Keratinocyte (primary cell): ENCODE data around the gene ANKDD1A. TPM values are rescaled to one million over a fixed set of nuclear protein-coding genes. Genes with fewer than 3 reads are reported as not detected.

Experiments used
- DNase-seq: peaks from one replicate; pipeline ENCODE4 v3.0.0-alpha.2; 2011; ENCODE audit warnings: low read depth, missing footprints, low spot score
- FAIRE-seq: peaks from 2 replicates; lab custom pipeline; 2011; peaks lifted over from hg19 to GRCh38; lab: Jason Lieb, UNC
- H2AFZ ChIP-seq: 2 replicates; pipeline ENCODE4 v1.6.0; 2012; ENCODE audit warnings: low read length, control low read depth, inconsistent platforms; ENCODE audit not compliant: control insufficient read depth
- H3K27ac ChIP-seq: 2 replicates; pipeline ENCODE4 v1.5.1; 2011; ENCODE audit warnings: low read length; ENCODE audit not compliant: control insufficient read depth, insufficient read depth
- H3K27me3 ChIP-seq: 3 replicates; pipeline ENCODE4 v1.6.0; 2011; ENCODE audit warnings: low read length; ENCODE audit not compliant: control insufficient read depth, insufficient read depth; ENCODE audit errors: extremely low read depth
- H3K36me3 ChIP-seq, 2 experiments: 2 replicates in 1 of 2; 3 replicates in 1 of 2; pipeline ENCODE4 v1.5.1; 2011; ENCODE audit warnings: low read length in 2 of 2, mild to moderate bottlenecking in 1 of 2; ENCODE audit not compliant: control insufficient read depth in 2 of 2, insufficient read depth in 2 of 2; ENCODE audit errors: extremely low read depth in 1 of 2
- H3K4me1 ChIP-seq: 3 replicates; pipeline ENCODE4 v1.5.1; 2011; ENCODE audit warnings: low read length; ENCODE audit not compliant: control insufficient read depth, insufficient read depth; ENCODE audit errors: extremely low read depth
- H3K4me2 ChIP-seq: 3 replicates; pipeline ENCODE4 v1.6.0; 2011; ENCODE audit warnings: low read depth, low read length; ENCODE audit not compliant: control insufficient read depth, insufficient read depth; ENCODE audit errors: extremely low read depth
- H3K4me3 ChIP-seq, 3 experiments: fragments of 200-600 bp in 1 of 3; sonication (generic) in 1 of 3; 2 replicates in 2 of 3; 3 replicates in 1 of 3; pipeline ENCODE4 v1.5.1; 2011 to 2016; ENCODE audit warnings: low read length in 3 of 3, mild to moderate bottlenecking in 3 of 3, control low read depth in 2 of 3, inconsistent platforms in 1 of 3, low read depth in 1 of 3, mixed read lengths in 1 of 3, mixed run types in 1 of 3, moderate library complexity in 1 of 3; ENCODE audit not compliant: control insufficient read depth in 2 of 3, insufficient read depth in 2 of 3; ENCODE audit errors: extremely low read depth in 1 of 3
- H3K79me2 ChIP-seq: 2 replicates; pipeline ENCODE4 v1.6.0; 2012; ENCODE audit warnings: low read length; ENCODE audit not compliant: control insufficient read depth, insufficient read depth
- H3K9ac ChIP-seq: 3 replicates; pipeline ENCODE4 v1.6.0; 2011; ENCODE audit warnings: low read length; ENCODE audit not compliant: control insufficient read depth, insufficient read depth; ENCODE audit errors: extremely low read depth
- H3K9me1 ChIP-seq: 3 replicates; pipeline ENCODE4 v1.6.0; 2011; ENCODE audit warnings: low read length; ENCODE audit not compliant: control insufficient read depth, insufficient read depth; ENCODE audit errors: extremely low read depth
- H3K9me3 ChIP-seq: 2 replicates; pipeline ENCODE4 v1.5.1; 2012; ENCODE audit warnings: low read depth, low read length; ENCODE audit not compliant: control insufficient read depth
- H4K20me1 ChIP-seq: 3 replicates; pipeline ENCODE4 v1.6.0; 2011; ENCODE audit warnings: low read length; ENCODE audit not compliant: control insufficient read depth, insufficient read depth; ENCODE audit errors: extremely low read depth
- CTCF ChIP-seq, 3 experiments: IDR thresholded peaks in 1 of 3; conservative IDR thresholded peaks in 1 of 3; optimal IDR thresholded peaks in 1 of 3; 2 replicates in 2 of 3; 3 replicates in 1 of 3; pipeline versions ENCODE3 to v1.5.1; 2011; ENCODE audit warnings: low read length in 3 of 3, mild to moderate bottlenecking in 3 of 3, moderate library complexity in 2 of 3, control low read depth in 1 of 3, inconsistent platforms in 1 of 3; ENCODE audit not compliant: insufficient read depth in 2 of 3; ENCODE audit errors: extremely low read depth in 1 of 3
- EZH2 ChIP-seq: IDR thresholded peaks from one replicate; pipeline ENCODE4 v1.6.1; 2012; ENCODE audit warnings: inconsistent platforms, mild to moderate bottlenecking, low read length, moderate library complexity
- dilution Hi-C: fragments of 300-500 bp; cut with MboI; formaldehyde crosslinking; loops from one replicate; pipeline ENCODE4 v1.7.0; 2020; ENCODE audit warnings: low sequenced_read_pairs; ENCODE audit not compliant: extremely low pct_ligation_motif_present
- polyA plus RNA-seq, 5 experiments: library from polyadenylated mRNA; depleted of rRNA in 3 of 5; stranded (reverse) in 3 of 5; stranded (forward) in 1 of 5; unstranded in 1 of 5; fragments of >200 nt; gene quantifications; 1 replicate in 1 of 5; 2 replicates in 3 of 5; 3 replicates in 1 of 5; pipeline versions ENCODE4 v1.2.1 to v1.2.3, GENCODE V29; 2011 to 2012; ENCODE audit warnings: missing spikeins in 2 of 5, low read depth in 1 of 5, low replicate concordance in 1 of 5

The ANKDD1A gene
- polyA plus RNA-seq, 1 donor (not counting 4 experiments of a cell fraction or from before 2014, with no cell fraction given): 1.1 TPM

- Histone ChIP-seq H3K4me1 (peaks cover 17% of the 10 kb centered on the region), H3K27me3 (no peaks in the 10 kb centered on the region), H3K4me2 (no peak overlapping the region), H3K9me3 (no peaks in the 10 kb centered on the region), H3K79me2 (peaks cover 26% of the 10 kb centered on the region), H3K9ac (no peak overlapping the region), H3K27ac (no peak overlapping the region), H2AFZ (no peak overlapping the region), H3K36me3 (peaks cover 3 to 5% of the 10 kb centered on the region in 2 experiments), H4K20me1 (no peaks in the 10 kb centered on the region), H3K9me1 (no peaks in the 10 kb centered on the region), H3K4me3 (no peak overlapping the region)
- TF ChIP-seq EZH2: no peak
- FAIRE-seq: no peak
- no peak for DNase-seq
- dilution Hi-C loops: no loop called here
Observed at GRCh38 chr15:64985366-64986033, 73.8 kb downstream of the ANKDD1A start.

GRCh38 chr15:64987136-64987535, 75.4 kb downstream of the ANKDD1A start:
- Histone ChIP-seq H2AFZ (no peak overlapping the region), H4K20me1 (no peaks in the 10 kb centered on the region), H3K27ac (no peak overlapping the region), H3K4me2 (no peak overlapping the region), H3K79me2 (peaks cover 26% of the 10 kb centered on the region), H3K27me3 (no peaks in the 10 kb centered on the region), H3K9me1 (no peaks in the 10 kb centered on the region), H3K9ac (no peak overlapping the region), H3K9me3 (no peaks in the 10 kb centered on the region), H3K4me1 (peaks cover 17% of the 10 kb centered on the region), H3K36me3 (peaks cover 0 to 3% of the 10 kb centered on the region in 2 experiments), H3K4me3 (no peak overlapping the region)
- DNase-seq: no peak
- TF ChIP-seq CTCF (optimal IDR thresholded peaks at IDR 0.05 in 1 of 3, IDR thresholded peaks at IDR 0.05 in 1 of 3, conservative IDR thresholded peaks at IDR 0.05 in 1 of 3; ENCODE audit: extremely low read depth in 1 of 3, insufficient read depth in 2 of 3, low read length in 3 of 3): no peak
- no peak for TF ChIP-seq EZH2
- no peak for FAIRE-seq
- dilution Hi-C loops: no loop called here
